PFSK-1 (cell line): Measurements from ENCODE around the gene PTPRO.

Experiments used
- FOXP2 ChIP-seq: optimal IDR thresholded peaks from 2 replicates; pipeline ENCODE3; 2011; ENCODE audit warnings: borderline replicate concordance, control low read depth, inconsistent platforms; ENCODE audit not compliant: insufficient read depth; ENCODE audit errors: extremely low read length, extremely low read depth
- POLR2AphosphoS5 ChIP-seq: IDR thresholded peaks from 2 replicates; pipeline ENCODE4 v1.6.1; 2012; ENCODE audit warnings: low read depth, mild to moderate bottlenecking, control low read depth, low read length, moderate library complexity
- REST ChIP-seq, 2 experiments: IDR thresholded peaks; 2 replicates each; pipeline versions ENCODE4 v1.6.1 to v1.8.0; 2011 to 2012; ENCODE audit warnings: low read depth in 2 of 2, low read length in 2 of 2, control low read depth in 1 of 2, inconsistent platforms in 1 of 2, mild to moderate bottlenecking in 1 of 2, moderate library complexity in 1 of 2; ENCODE audit not compliant: insufficient read depth in 1 of 2
- SIN3A ChIP-seq: IDR thresholded peaks from 2 replicates; pipeline ENCODE4 v1.6.1; 2012; ENCODE audit warnings: mild to moderate bottlenecking, low read length, moderate library complexity, borderline replicate concordance; ENCODE audit not compliant: insufficient read depth
- TAF1 ChIP-seq: IDR thresholded peaks from 2 replicates; pipeline ENCODE4 v1.6.1; 2012; ENCODE audit warnings: low read length, control low read depth, borderline replicate concordance; ENCODE audit not compliant: insufficient read depth

PTPRO gene

GRCh38 chr12:15580431-15580830 is 258.1 kb downstream of the PTPRO start:
- no peak for TF ChIP-seq REST (IDR thresholded peaks at IDR 0.05; ENCODE audit: insufficient read depth in 1 of 2, low read depth in 2 of 2, low read length in 2 of 2)
- no peak for TF ChIP-seq POLR2AphosphoS5
- TF ChIP-seq SIN3A: no peak
- TF ChIP-seq TAF1: no peak
- no peak for TF ChIP-seq FOXP2

- TF ChIP-seq POLR2AphosphoS5: no peak
- TF ChIP-seq TAF1: no peak
- TF ChIP-seq FOXP2: no peak
- no peak for TF ChIP-seq SIN3A
- no peak for TF ChIP-seq REST (IDR thresholded peaks at IDR 0.05; ENCODE audit: insufficient read depth in 1 of 2, low read depth in 2 of 2, low read length in 2 of 2)
Observed at GRCh38 chr12:15581006-15581405, 258.7 kb downstream of the PTPRO start.

GRCh38 chr12:15583804-15584203 is 261.5 kb downstream of the PTPRO start:
- no peak for TF ChIP-seq REST (IDR thresholded peaks at IDR 0.05; ENCODE audit: insufficient read depth in 1 of 2, low read depth in 2 of 2, low read length in 2 of 2)
- no peak for TF ChIP-seq POLR2AphosphoS5
- TF ChIP-seq FOXP2: no peak
- TF ChIP-seq TAF1: no peak
- TF ChIP-seq SIN3A: no peak

- TF ChIP-seq TAF1 (no peak), REST (IDR thresholded peaks at IDR 0.05; ENCODE audit: insufficient read depth in 1 of 2, low read depth in 2 of 2, low read length in 2 of 2) (no peak), SIN3A (no peak), FOXP2 (no peak), POLR2AphosphoS5 (no peak)
Observed at GRCh38 chr12:15584366-15585041, 262.2 kb downstream of the PTPRO start.

- TF ChIP-seq TAF1: no peak
- no peak for TF ChIP-seq FOXP2
- no peak for TF ChIP-seq SIN3A
- no peak for TF ChIP-seq REST (IDR thresholded peaks at IDR 0.05; ENCODE audit: insufficient read depth in 1 of 2, low read depth in 2 of 2, low read length in 2 of 2)
- TF ChIP-seq POLR2AphosphoS5: no peak
Observed at GRCh38 chr12:15589328-15590032, 267.2 kb downstream of the PTPRO start.
